CD4-positive, CD25-positive, alpha-beta regulatory T cell (primary cell): ENCODE measurements around the gene F13A1. TPM values are rescaled to one million over a fixed set of nuclear protein-coding genes. Genes with fewer than 3 reads are reported as not detected.

Experiments
- ATAC-seq, 2 donors: fragments of 150-1000 bp; cut with Tn5 transposase; one replicate each; pipeline ENCODE4 v1.10.0; 2021; ENCODE audit warnings: low read depth in 2 of 2, moderate number of reproducible peaks in 2 of 2, moderate library complexity in 1 of 2
- DNase-seq, 3 donors: peaks; one replicate each; pipeline versions ENCODE4 v3.0.0 to v3.0.0-alpha.2; 2012 to 2022; ENCODE audit warnings: mixed read lengths in 1 of 3
- H3K27ac ChIP-seq: one replicate; pipeline ENCODE4 v1.7.0; 2013; ENCODE audit warnings: mild to moderate bottlenecking, low read length; ENCODE audit not compliant: insufficient read depth, poor library complexity, severe bottlenecking
- H3K27me3 ChIP-seq: one replicate; pipeline ENCODE4 v1.7.0; 2013; ENCODE audit warnings: low read length; ENCODE audit not compliant: control insufficient read depth, insufficient read depth
- H3K36me3 ChIP-seq: one replicate; pipeline ENCODE4 v1.7.0; 2013; ENCODE audit warnings: mild to moderate bottlenecking, low read length, moderate library complexity; ENCODE audit not compliant: control insufficient read depth, insufficient read depth
- H3K4me1 ChIP-seq: 2 replicates; pipeline ENCODE4 v1.7.0; 2013; ENCODE audit warnings: mild to moderate bottlenecking, low read length; ENCODE audit not compliant: insufficient read depth, control insufficient read depth, poor library complexity, severe bottlenecking
- H3K4me3 ChIP-seq: one replicate; pipeline ENCODE4 v1.7.0; 2013; ENCODE audit warnings: low read depth, mild to moderate bottlenecking, low read length, moderate library complexity
- H3K9me3 ChIP-seq, 2 experiments: 1 replicate in 1 of 2; 2 replicates in 1 of 2; pipeline ENCODE4 v1.7.0; 2013; ENCODE audit warnings: low read length in 2 of 2, mild to moderate bottlenecking in 1 of 2, moderate library complexity in 1 of 2; ENCODE audit not compliant: control insufficient read depth in 2 of 2
- H3K27ac Mint-ChIP-seq, 3 donors: one replicate each; pipeline ENCODE4 v1.8.0; 2020 to 2022; ENCODE audit warnings: mild to moderate bottlenecking in 3 of 3, mixed read lengths in 3 of 3, moderate library complexity in 2 of 3
- H3K27me3 Mint-ChIP-seq: one replicate; pipeline ENCODE4 v1.8.0; 2022; ENCODE audit warnings: mild to moderate bottlenecking, mixed read lengths
- H3K36me3 Mint-ChIP-seq: one replicate; pipeline ENCODE4 v1.8.0; 2020; ENCODE audit warnings: mixed read lengths
- H3K4me1 Mint-ChIP-seq, 4 donors: one replicate each; pipeline ENCODE4 v1.8.0; 2020 to 2022; ENCODE audit warnings: mixed read lengths in 4 of 4, mild to moderate bottlenecking in 1 of 4
- H3K4me3 Mint-ChIP-seq, 4 donors: one replicate each; pipeline ENCODE4 v1.8.0; 2020 to 2022; ENCODE audit warnings: mild to moderate bottlenecking in 4 of 4, mixed read lengths in 4 of 4, moderate library complexity in 3 of 4
- H3K9me3 Mint-ChIP-seq, 7 donors: one replicate each; pipeline ENCODE4 v1.8.0; 2020 to 2022; ENCODE audit warnings: mixed read lengths in 7 of 7, mild to moderate bottlenecking in 3 of 7, moderate library complexity in 2 of 7
- polyA plus RNA-seq, 4 donors: library from polyadenylated mRNA; unstranded; fragments of 300-500 nt; fragmentation: Illumina TruSeq; gene quantifications; one replicate each; pipeline ENCODE4 v1.2.3, GENCODE V29; 2021
- total RNA-seq: library from RNA; stranded (reverse); gene quantifications from one replicate; pipeline ENCODE4 v1.2.3, GENCODE V29; 2022

F13A1 gene
- total and polyA plus RNA-seq, 5 donors from 2014 or later: 0.16 to 21.1 TPM; not detected in 3

GRCh38 chr6:6256886-6257285 lies 63.6 kb downstream of the F13A1 start:
- peaks cover 5% of the 10 kb centered on the region for H3K27me3 Mint-ChIP-seq

GRCh38 chr6:6256259-6256658 lies 64.2 kb downstream of the F13A1 start:
- Mint-ChIP-seq H3K27me3 (peaks cover 5% of the 10 kb centered on the region), H3K27ac (no peak overlapping the region), H3K4me3 (no peak overlapping the region), H3K4me1 (no peaks in the 10 kb centered on the region), H3K36me3 (no peaks in the 10 kb centered on the region), H3K9me3 (peaks cover 0 to 2% (median 0%) of the 10 kb centered on the region in 7 donors)
- H3K27ac ChIP-seq: no peak overlapping the region
- no peak for DNase-seq
- ATAC-seq: no peak
- no peaks in the 10 kb centered on the region for H3K27me3 ChIP-seq
- H3K9me3 ChIP-seq: no peaks in the 10 kb centered on the region
- H3K4me3 ChIP-seq: no peak overlapping the region
- H3K36me3 ChIP-seq: no peaks in the 10 kb centered on the region
- H3K4me1 ChIP-seq: no peaks in the 10 kb centered on the region

More at GRCh38 chr6:6256886-6257285, 63.6 kb downstream of the F13A1 start:
- no peaks in the 10 kb centered on the region for H3K4me1 ChIP-seq
- no peaks in the 10 kb centered on the region for H3K27me3 ChIP-seq
- no peak overlapping the region for H3K27ac ChIP-seq
- no peaks in the 10 kb centered on the region for H3K9me3 ChIP-seq
- ATAC-seq: no peak
- H3K4me3 ChIP-seq: no peak overlapping the region
- peaks cover 0 to 2% (median 0%) of the 10 kb centered on the region in 7 donors for H3K9me3 Mint-ChIP-seq
- no peak overlapping the region for H3K27ac Mint-ChIP-seq
- no peak overlapping the region for H3K4me3 Mint-ChIP-seq
- H3K36me3 Mint-ChIP-seq: no peaks in the 10 kb centered on the region
- H3K36me3 ChIP-seq: no peaks in the 10 kb centered on the region
- no peaks in the 10 kb centered on the region for H3K4me1 Mint-ChIP-seq
- DNase-seq: no peak

- Mint-ChIP-seq H3K9me3 (no peaks in the 10 kb centered on the region), H3K36me3 (no peaks in the 10 kb centered on the region), H3K4me1 (no peaks in the 10 kb centered on the region), H3K4me3 (no peak overlapping the region), H3K27ac (no peak overlapping the region), H3K27me3 (peaks cover 9% of the 10 kb centered on the region)
- no peak overlapping the region for H3K27ac ChIP-seq
- no peaks in the 10 kb centered on the region for H3K27me3 ChIP-seq
- H3K9me3 ChIP-seq: no peaks in the 10 kb centered on the region
- no peak for ATAC-seq
- H3K36me3 ChIP-seq: no peaks in the 10 kb centered on the region
- no peak overlapping the region for H3K4me3 ChIP-seq
- no peak for DNase-seq
- no peaks in the 10 kb centered on the region for H3K4me1 ChIP-seq
Observed at GRCh38 chr6:6251555-6252280, 68.7 kb downstream of the F13A1 start.

GRCh38 chr6:6248651-6249050 lies 71.8 kb downstream of the F13A1 start:
- Histone ChIP-seq H3K27me3 (no peaks in the 10 kb centered on the region), H3K4me1 (no peaks in the 10 kb centered on the region), H3K27ac (no peak overlapping the region), H3K9me3 (no peaks in the 10 kb centered on the region), H3K36me3 (no peaks in the 10 kb centered on the region), H3K4me3 (no peak overlapping the region)
- Mint-ChIP-seq H3K9me3 (no peaks in the 10 kb centered on the region), H3K4me3 (no peak overlapping the region), H3K4me1 (no peaks in the 10 kb centered on the region), H3K27me3 (peaks cover 4% of the 10 kb centered on the region), H3K27ac (no peak overlapping the region), H3K36me3 (no peaks in the 10 kb centered on the region)
- DNase-seq: no peak
- no peak for ATAC-seq

- Histone ChIP-seq H3K4me3 (no peak overlapping the region), H3K4me1 (no peaks in the 10 kb centered on the region), H3K27ac (no peak overlapping the region), H3K27me3 (no peaks in the 10 kb centered on the region), H3K9me3 (no peaks in the 10 kb centered on the region), H3K36me3 (no peaks in the 10 kb centered on the region)
- Mint-ChIP-seq H3K27me3 (peaks cover 9% of the 10 kb centered on the region), H3K4me3 (no peak overlapping the region), H3K9me3 (peaks cover 0 to 2% (median 0%) of the 10 kb centered on the region in 7 donors), H3K36me3 (no peaks in the 10 kb centered on the region), H3K4me1 (no peaks in the 10 kb centered on the region), H3K27ac (no peak overlapping the region)
- DNase-seq (peak in 1 of 3 donors; percentile 13), ATAC-seq (no peak)
Observed at GRCh38 chr6:6246544-6246943, 73.9 kb downstream of the F13A1 start.

- no peak overlapping the region for H3K27ac Mint-ChIP-seq
- no peaks in the 10 kb centered on the region for H3K36me3 ChIP-seq
- no peaks in the 10 kb centered on the region for H3K36me3 Mint-ChIP-seq
- peaks cover 10% of the 10 kb centered on the region for H3K27me3 Mint-ChIP-seq
- ATAC-seq (no peak), DNase-seq (no peak)
- H3K4me1 Mint-ChIP-seq: no peaks in the 10 kb centered on the region
- no peak overlapping the region for H3K27ac ChIP-seq
- peaks cover 0 to 2% (median 0%) of the 10 kb centered on the region in 7 donors for H3K9me3 Mint-ChIP-seq
- H3K4me1 ChIP-seq: no peaks in the 10 kb centered on the region
- H3K4me3 Mint-ChIP-seq: no peak overlapping the region
- no peak overlapping the region for H3K4me3 ChIP-seq
- no peaks in the 10 kb centered on the region for H3K9me3 ChIP-seq
- H3K27me3 ChIP-seq: peaks cover 4% of the 10 kb centered on the region
Observed at GRCh38 chr6:6244624-6245023, 75.8 kb downstream of the F13A1 start.

GRCh38 chr6:6243846-6244245 lies 76.6 kb downstream of the F13A1 start:
- H3K4me3 Mint-ChIP-seq: no peak overlapping the region
- H3K36me3 ChIP-seq: no peaks in the 10 kb centered on the region
- no peaks in the 10 kb centered on the region for H3K4me1 Mint-ChIP-seq
- H3K4me1 ChIP-seq: no peaks in the 10 kb centered on the region
- peaks cover 0 to 2% (median 0%) of the 10 kb centered on the region in 7 donors for H3K9me3 Mint-ChIP-seq
- no peak overlapping the region for H3K27ac ChIP-seq
- H3K27me3 Mint-ChIP-seq: peaks cover 10% of the 10 kb centered on the region
- H3K9me3 ChIP-seq: no peaks in the 10 kb centered on the region
- no peak overlapping the region for H3K27ac Mint-ChIP-seq
- no peak overlapping the region for H3K4me3 ChIP-seq
- H3K36me3 Mint-ChIP-seq: no peaks in the 10 kb centered on the region
- peaks cover 4% of the 10 kb centered on the region for H3K27me3 ChIP-seq
- no peak for ATAC-seq
- DNase-seq: no peak
